A673 (cell line): ENCODE data around the gene ANKRD34A.

Experiments
- CTCF ChIP-seq: fragments of 300-800, 200-600 bp; sonication (generic); conservative IDR thresholded peaks from 2 replicates; pipeline ENCODE4 v1.5.1; 2017; ENCODE audit warnings: low read depth, mild to moderate bottlenecking, antibody characterized with exemption, low read length, moderate library complexity, mixed read lengths
- EZH2 ChIP-seq: fragments of 200-600 bp; sonication (generic); IDR thresholded peaks from 2 replicates; pipeline ENCODE4 v1.6.1; 2017; ENCODE audit warnings: borderline replicate concordance, low read depth, mild to moderate bottlenecking, mixed read lengths, antibody characterized with exemption, low read length; ENCODE audit not compliant: poor library complexity, severe bottlenecking

GRCh38 chr1:145990249-145990855 lies 26.0 kb upstream of the ANKRD34A start:
- TF ChIP-seq EZH2 (no peak), CTCF (no peak)
